Neural progenitor cell (in vitro differentiated cells): ENCODE data around the gene PAFAH2. TPM values are rescaled to one million over a fixed set of nuclear protein-coding genes. Genes with fewer than 3 reads are reported as not detected.
"Not testable (repeated sequence)": the region's sequence is repeated elsewhere in the genome, so short reads cannot be mapped to it uniquely, and the experiment has no call there.

Experiments
- DNase-seq: peaks from one replicate; pipeline ENCODE4 v3.0.0-alpha.2; 2016; ENCODE audit warnings: low spot score
- H2AFZ ChIP-seq: fragments of 200-600 bp; sonication (generic); replicated peaks from 2 replicates; pipeline ENCODE4 v1.6.1; 2016; ENCODE audit warnings: antibody characterized with exemption
- H3F3A ChIP-seq: fragments of 200-600 bp; sonication (generic); 2 replicates; pipeline ENCODE4 v1.6.1; 2016; ENCODE audit warnings: antibody characterized with exemption, low read depth
- H3K27ac ChIP-seq: fragments of 200-600 bp; sonication (generic); 2 replicates; pipeline ENCODE4 v1.5.1; 2016; ENCODE audit warnings: mild to moderate bottlenecking
- H3K27me3 ChIP-seq: fragments of 200-600 bp; sonication (generic); 2 replicates; pipeline ENCODE4 v1.6.1; 2016; ENCODE audit warnings: mild to moderate bottlenecking, moderate library complexity
- H3K36me3 ChIP-seq: fragments of 200-600 bp; sonication (generic); 2 replicates; pipeline ENCODE4 v1.5.1; 2016
- H3K4me1 ChIP-seq: fragments of 200-600 bp; sonication (generic); 2 replicates; pipeline ENCODE4 v1.6.1; 2016; ENCODE audit warnings: mixed run types
- H3K4me2 ChIP-seq: fragments of 200-600 bp; sonication (generic); 2 replicates; pipeline ENCODE4 v1.6.1; 2016
- H3K4me3 ChIP-seq: fragments of 200-600 bp; sonication (generic); 2 replicates; pipeline ENCODE4 v1.5.1; 2016
- H3K79me2 ChIP-seq: fragments of 200-600 bp; sonication (generic); 2 replicates; pipeline ENCODE4 v1.6.1; 2016; ENCODE audit warnings: low read depth
- H3K9ac ChIP-seq: fragments of 200-600 bp; sonication (generic); 2 replicates; pipeline ENCODE4 v1.6.1; 2016
- H3K9me3 ChIP-seq: fragments of 200-600 bp; sonication (generic); 2 replicates; pipeline ENCODE4 v1.5.1; 2016; ENCODE audit warnings: low read depth
- H4K20me1 ChIP-seq: fragments of 200-600 bp; sonication (generic); 2 replicates; pipeline ENCODE4 v1.6.1; 2016; ENCODE audit warnings: low read depth
- H3K27ac Mint-ChIP-seq: 3 replicates; pipeline ENCODE4 v1.8.0; 2021; ENCODE audit warnings: mixed read lengths
- H3K27me3 Mint-ChIP-seq: 2 replicates; pipeline ENCODE4 v1.8.0; 2022; ENCODE audit warnings: low read depth, mild to moderate bottlenecking, inconsistent platforms, moderate library complexity, mixed read lengths; ENCODE audit not compliant: insufficient read depth
- H3K36me3 Mint-ChIP-seq: 3 replicates; pipeline ENCODE4 v1.8.0; 2021; ENCODE audit warnings: mixed read lengths
- H3K4me1 Mint-ChIP-seq: 3 replicates; pipeline ENCODE4 v1.8.0; 2021; ENCODE audit warnings: mixed read lengths
- H3K4me3 Mint-ChIP-seq: 3 replicates; pipeline ENCODE4 v1.8.0; 2021; ENCODE audit warnings: mild to moderate bottlenecking, moderate library complexity, mixed read lengths
- H3K9me3 Mint-ChIP-seq: 3 replicates; pipeline ENCODE4 v1.8.0; 2020; ENCODE audit warnings: mixed read lengths
- CTCF ChIP-seq: fragments of 200-600 bp; sonication (generic); IDR thresholded peaks from 2 replicates; pipeline ENCODE4 v1.5.1; 2017; ENCODE audit warnings: antibody characterized with exemption, mild to moderate bottlenecking
- EZH2 ChIP-seq: fragments of 200-600 bp; sonication (generic); IDR thresholded peaks from 2 replicates; pipeline ENCODE4 v1.6.1; 2017; ENCODE audit warnings: antibody characterized with exemption, mild to moderate bottlenecking, moderate library complexity
- EZH2phosphoT487 ChIP-seq: fragments of 200-600 bp; sonication (generic); IDR thresholded peaks from 2 replicates; pipeline ENCODE4 v1.6.1; 2017; ENCODE audit warnings: antibody characterized with exemption
- total RNA-seq: library from RNA; depleted of rRNA; stranded (reverse); fragments of >200 nt; gene quantifications from 2 replicates; pipeline ENCODE4 v1.2.3, GENCODE V29; 2015; ENCODE audit warnings: low replicate concordance

The PAFAH2 gene
- total RNA-seq, 1 donor from 2014 or later, result 18.2 TPM

GRCh38 chr1:25944986-25945385, 52.9 kb downstream of the PAFAH2 start:
- Histone ChIP-seq H3K79me2 (no peaks in the 10 kb centered on the region), H3K27me3 (peaks cover 8% of the 10 kb centered on the region), H3K9me3 (no peaks in the 10 kb centered on the region), H3K4me1 (peaks cover 5% of the 10 kb centered on the region), H3K4me2 (no peak overlapping the region), H2AFZ (no peak overlapping the region), H3K36me3 (no peaks in the 10 kb centered on the region), H3K4me3 (no peak overlapping the region), H3F3A (peaks cover 11% of the 10 kb centered on the region), H3K9ac (no peak overlapping the region), H3K27ac (no peak overlapping the region), H4K20me1 (no peaks in the 10 kb centered on the region)
- peaks cover 14% of the 10 kb centered on the region for H3K4me1 Mint-ChIP-seq
- no peak for DNase-seq
- no peak for TF ChIP-seq EZH2phosphoT487
- no peak for TF ChIP-seq EZH2
- TF ChIP-seq CTCF, result no peak
- H3K9me3 Mint-ChIP-seq, result peaks cover 23% of the 10 kb centered on the region
- H3K36me3 Mint-ChIP-seq, result peaks cover 2% of the 10 kb centered on the region
- H3K27ac Mint-ChIP-seq, result no peak overlapping the region
- peaks cover 4% of the 10 kb centered on the region for H3K27me3 Mint-ChIP-seq
- no peak overlapping the region for H3K4me3 Mint-ChIP-seq

GRCh38 chr1:25943511-25943910, 54.4 kb downstream of the PAFAH2 start:
- H3K27me3 Mint-ChIP-seq, result not testable (repeated sequence)
- H3K4me1 Mint-ChIP-seq, result peaks cover 18% of the 10 kb centered on the region

GRCh38 chr1:25936947-25937346, 60.9 kb downstream of the PAFAH2 start:
- peaks cover 45% of the 10 kb centered on the region for H3K4me1 Mint-ChIP-seq
- Histone ChIP-seq H3K79me2 (no peaks in the 10 kb centered on the region), H3K9ac (no peak overlapping the region), H3K4me2 (no peak overlapping the region), H3K9me3 (no peaks in the 10 kb centered on the region), H3K4me3 (no peak overlapping the region), H3K36me3 (no peaks in the 10 kb centered on the region), H4K20me1 (no peaks in the 10 kb centered on the region), H3K4me1 (peaks cover 8% of the 10 kb centered on the region), H3K27ac (no peak overlapping the region), H3K27me3 (no peaks in the 10 kb centered on the region), H2AFZ (no peak overlapping the region), H3F3A (no peaks in the 10 kb centered on the region)
- DNase-seq, result no peak
- no peaks in the 10 kb centered on the region for H3K27me3 Mint-ChIP-seq
- TF ChIP-seq CTCF (no peak), EZH2phosphoT487 (no peak), EZH2 (no peak)
- H3K9me3 Mint-ChIP-seq, result no peaks in the 10 kb centered on the region
- no peaks in the 10 kb centered on the region for H3K36me3 Mint-ChIP-seq
- H3K27ac Mint-ChIP-seq, result no peak overlapping the region
- no peak overlapping the region for H3K4me3 Mint-ChIP-seq

More at GRCh38 chr1:25943511-25943910, 54.4 kb downstream of the PAFAH2 start:
- H3K27ac ChIP-seq, H4K20me1 ChIP-seq, H3K9me3 ChIP-seq, H3K36me3 Mint-ChIP-seq, H3K4me3 Mint-ChIP-seq, H3K4me3 ChIP-seq, H3K36me3 ChIP-seq, H3K27me3 ChIP-seq, H2AFZ ChIP-seq, H3K79me2 ChIP-seq, H3K27ac Mint-ChIP-seq, H3K4me2 ChIP-seq, H3K9ac ChIP-seq, DNase-seq, H3K4me1 ChIP-seq: not testable (repeated sequence)
- peaks cover 23% of the 10 kb centered on the region for H3K9me3 Mint-ChIP-seq
- peaks cover 11% of the 10 kb centered on the region for H3F3A ChIP-seq

- no peaks in the 10 kb centered on the region for H3K79me2 ChIP-seq
- H3K36me3 Mint-ChIP-seq, result no peaks in the 10 kb centered on the region
- peaks cover 9% of the 10 kb centered on the region for H3K27me3 Mint-ChIP-seq
- no peaks in the 10 kb centered on the region for H3K27me3 ChIP-seq
- peak overlapping the region; percentile 91 for H2AFZ ChIP-seq
- H3K4me3 ChIP-seq, result no peak overlapping the region
- no peak for DNase-seq
- peaks cover 8% of the 10 kb centered on the region for H3K4me1 ChIP-seq
- TF ChIP-seq EZH2 (no peak), CTCF (no peak), EZH2phosphoT487 (no peak)
- no peaks in the 10 kb centered on the region for H3K36me3 ChIP-seq
- peak overlapping the region; percentile 89 for H3K27ac Mint-ChIP-seq
- H3K9me3 Mint-ChIP-seq, result no peaks in the 10 kb centered on the region
- H3K4me3 Mint-ChIP-seq, result peak overlapping the region; percentile 11
- peaks cover 48% of the 10 kb centered on the region for H3K4me1 Mint-ChIP-seq
- H3K9ac ChIP-seq, result no peak overlapping the region
- H3K9me3 ChIP-seq, result no peaks in the 10 kb centered on the region
- no peaks in the 10 kb centered on the region for H3F3A ChIP-seq
- H3K4me2 ChIP-seq, result no peak overlapping the region
- H4K20me1 ChIP-seq, result no peaks in the 10 kb centered on the region
- no peak overlapping the region for H3K27ac ChIP-seq
Measured at GRCh38 chr1:25933479-25934365, 64.1 kb downstream of the PAFAH2 start.

GRCh38 chr1:25932811-25933400, 65.0 kb downstream of the PAFAH2 start:
- not testable (repeated sequence) for H3K9me3 ChIP-seq, H3K79me2 ChIP-seq, H3K9me3 Mint-ChIP-seq, H3K27me3 ChIP-seq, H3K27ac Mint-ChIP-seq, H4K20me1 ChIP-seq, H3K9ac ChIP-seq, H3K36me3 ChIP-seq, H3K27ac ChIP-seq, H3K36me3 Mint-ChIP-seq, H3F3A ChIP-seq, H2AFZ ChIP-seq, H3K4me2 ChIP-seq, H3K4me3 ChIP-seq, H3K27me3 Mint-ChIP-seq, DNase-seq
- H3K4me1 ChIP-seq, result peaks cover 12% of the 10 kb centered on the region
- Mint-ChIP-seq H3K4me3 (peak overlapping the region; percentile 24), H3K4me1 (peaks cover 57% of the 10 kb centered on the region)
